T-helper 17 cell (primary cell): Measurements from ENCODE around the gene E2F2. TPM values are rescaled to one million over a fixed set of nuclear protein-coding genes. Genes with fewer than 3 reads are reported as not detected.

Experiments used
- ATAC-seq: fragments of 150-1000 bp; cut with Tn5 transposase; 2 replicates; pipeline ENCODE4 v1.10.0; 2021; ENCODE audit warnings: mild to moderate bottlenecking, moderate library complexity
- DNase-seq, 3 donors: peaks; one replicate each; pipeline versions ENCODE4 v3.0.0 to v3.0.0-alpha.2; 2020 to 2021
- H3K9me3 ChIP-seq: one replicate; pipeline ENCODE4 v1.7.0; 2013; ENCODE audit warnings: low read length, mild to moderate bottlenecking; ENCODE audit not compliant: control insufficient read depth, poor library complexity, severe bottlenecking
- H3K27ac Mint-ChIP-seq: one replicate; pipeline ENCODE4 v1.8.0; 2022; ENCODE audit warnings: mild to moderate bottlenecking, moderate library complexity, mixed read lengths
- H3K27me3 Mint-ChIP-seq: one replicate; pipeline ENCODE4 v1.8.0; 2022; ENCODE audit warnings: mixed read lengths
- H3K36me3 Mint-ChIP-seq: one replicate; pipeline ENCODE4 v1.8.0; 2022; ENCODE audit warnings: low read depth, mixed read lengths
- H3K4me1 Mint-ChIP-seq: one replicate; pipeline ENCODE4 v1.8.0; 2022; ENCODE audit warnings: mild to moderate bottlenecking, mixed read lengths
- H3K4me3 Mint-ChIP-seq: one replicate; pipeline ENCODE4 v1.8.0; 2022; ENCODE audit warnings: mild to moderate bottlenecking, moderate library complexity, mixed read lengths
- total RNA-seq, 4 donors: library from RNA in 2 of 4; stranded (reverse) in 2 of 4; gene quantifications; one replicate each; pipeline ENCODE4 v1.2.3 and lab custom pipeline; 2022 to 2026

Gene E2F2
- total RNA-seq, 2 donors from 2014 or later: 5.4 TPM

DNA sequence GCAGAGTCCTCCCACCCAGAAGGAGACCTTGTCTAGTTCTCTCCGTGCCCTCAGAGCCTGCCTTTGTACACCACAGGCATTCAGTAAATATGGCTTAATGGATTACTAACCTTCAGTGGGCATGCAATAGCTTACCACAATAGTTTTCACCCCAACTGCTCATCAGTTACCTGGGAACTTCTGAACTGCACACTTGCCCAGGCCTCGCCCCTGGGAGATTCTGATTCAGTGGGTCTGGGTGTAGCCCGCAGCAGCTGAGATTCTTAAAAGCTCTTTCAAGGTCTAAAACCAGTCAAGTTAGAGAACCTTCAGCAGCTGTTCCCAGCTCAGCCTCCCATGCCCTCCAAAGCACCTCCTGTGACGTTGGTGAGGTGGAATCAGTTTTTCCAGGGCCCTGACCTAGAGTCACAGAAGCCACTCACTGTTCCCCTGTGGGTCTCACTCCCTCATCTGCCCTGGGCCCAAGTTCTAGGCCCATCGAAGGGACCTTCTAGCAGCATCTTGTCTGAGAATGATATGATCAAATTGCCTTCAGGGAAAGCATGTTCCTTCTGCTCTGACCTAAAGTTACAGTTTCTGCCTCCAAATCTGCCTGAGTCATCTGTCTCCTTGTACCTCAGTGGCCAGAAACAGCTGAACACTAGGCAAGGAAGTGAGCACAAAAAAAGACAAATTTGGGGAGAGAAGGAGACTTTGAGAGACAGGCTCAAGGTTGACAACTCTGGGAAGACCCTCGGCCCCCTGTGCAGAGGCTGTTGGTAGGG lies 57.8 kb downstream of the E2F2 start:
- DNase-seq (no peak), ATAC-seq (no peak)
- H3K4me3 Mint-ChIP-seq: no peak overlapping the region
- no peaks in the 10 kb centered on the region for H3K9me3 ChIP-seq
- H3K27ac Mint-ChIP-seq: no peak overlapping the region
- H3K36me3 Mint-ChIP-seq: peaks cover 6% of the 10 kb centered on the region
- H3K27me3 Mint-ChIP-seq: peaks cover 12% of the 10 kb centered on the region
- peaks cover 4% of the 10 kb centered on the region for H3K4me1 Mint-ChIP-seq

DNA sequence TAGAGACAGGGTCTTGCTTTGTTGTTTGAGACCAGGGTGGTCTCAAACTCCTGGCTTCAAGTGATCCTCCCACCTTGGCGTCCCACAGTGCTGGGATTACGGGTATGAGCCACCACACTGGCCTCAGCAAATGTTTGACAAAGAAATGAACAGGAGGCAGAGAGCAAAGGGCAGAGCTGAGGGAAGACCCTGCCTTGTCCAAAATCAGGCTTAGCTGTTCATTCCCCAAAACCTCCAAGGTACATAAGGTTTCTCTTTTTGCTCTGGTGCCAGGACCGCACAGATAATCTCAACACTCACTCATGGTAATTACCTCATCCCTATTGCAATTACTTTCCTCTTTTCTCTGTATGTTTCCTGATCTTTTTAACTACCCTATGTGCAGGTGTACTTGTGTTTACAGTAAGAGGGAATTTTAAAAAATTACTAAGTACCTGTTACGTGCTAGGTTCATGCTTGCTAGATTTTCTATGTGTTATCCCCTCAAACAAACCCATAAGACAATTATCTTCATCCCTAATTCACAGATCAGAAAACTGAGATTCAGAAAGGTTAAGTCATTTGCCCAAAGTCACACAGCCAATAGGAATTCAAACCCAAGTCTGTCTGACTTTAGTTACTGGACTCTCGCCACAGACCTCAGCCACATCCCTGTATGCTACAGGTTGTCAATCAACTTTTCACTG lies 58.5 kb downstream of the E2F2 start:
- Mint-ChIP-seq H3K36me3 (peaks cover 6% of the 10 kb centered on the region), H3K4me3 (no peak overlapping the region), H3K27ac (no peak overlapping the region), H3K27me3 (peaks cover 12% of the 10 kb centered on the region), H3K4me1 (peaks cover 4% of the 10 kb centered on the region)
- H3K9me3 ChIP-seq: no peaks in the 10 kb centered on the region
- ATAC-seq (no peak), DNase-seq (no peak)

DNA sequence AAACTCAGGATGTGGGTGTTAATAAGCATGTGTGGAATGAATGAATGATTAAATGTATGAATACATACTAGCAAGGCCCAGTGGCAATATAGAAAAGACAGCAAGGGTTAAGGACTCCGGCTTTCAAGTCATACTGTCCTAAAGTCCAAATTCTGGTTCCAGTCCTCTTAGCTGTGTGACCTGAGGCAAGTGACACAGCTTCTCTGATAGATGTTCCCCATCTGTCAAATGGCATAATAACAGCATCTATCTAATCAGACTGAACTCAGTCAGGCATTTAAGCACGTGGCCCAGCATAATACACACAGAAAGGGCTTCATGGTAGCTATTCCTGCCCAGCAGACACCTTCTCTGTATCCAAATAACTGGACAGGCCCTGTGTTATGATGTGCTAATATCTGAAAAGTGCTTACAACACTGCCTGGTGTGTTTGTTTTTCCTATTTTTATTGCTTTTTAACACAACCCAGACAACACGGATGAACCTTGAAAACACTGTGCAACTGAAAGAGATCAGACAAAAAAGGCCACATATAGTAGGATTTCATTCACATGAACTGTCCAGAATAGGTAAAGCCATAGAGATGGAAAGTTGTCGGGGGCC lies 59.5 kb downstream of the E2F2 start:
- DNase-seq (no peak), ATAC-seq (no peak)
- Mint-ChIP-seq H3K4me1 (peaks cover 4% of the 10 kb centered on the region), H3K36me3 (peaks cover 5% of the 10 kb centered on the region), H3K4me3 (no peak overlapping the region), H3K27ac (no peak overlapping the region), H3K27me3 (peaks cover 10% of the 10 kb centered on the region)
- no peaks in the 10 kb centered on the region for H3K9me3 ChIP-seq

GRCh38 chr1:23470282-23471070 lies 60.6 kb downstream of the E2F2 start:
- no peak overlapping the region for H3K4me3 Mint-ChIP-seq
- peaks cover 10% of the 10 kb centered on the region for H3K27me3 Mint-ChIP-seq
- no peaks in the 10 kb centered on the region for H3K9me3 ChIP-seq
- ATAC-seq: no peak
- no peak overlapping the region for H3K27ac Mint-ChIP-seq
- peaks cover 4% of the 10 kb centered on the region for H3K4me1 Mint-ChIP-seq
- H3K36me3 Mint-ChIP-seq: peaks cover 2% of the 10 kb centered on the region
- DNase-seq: no peak

DNA sequence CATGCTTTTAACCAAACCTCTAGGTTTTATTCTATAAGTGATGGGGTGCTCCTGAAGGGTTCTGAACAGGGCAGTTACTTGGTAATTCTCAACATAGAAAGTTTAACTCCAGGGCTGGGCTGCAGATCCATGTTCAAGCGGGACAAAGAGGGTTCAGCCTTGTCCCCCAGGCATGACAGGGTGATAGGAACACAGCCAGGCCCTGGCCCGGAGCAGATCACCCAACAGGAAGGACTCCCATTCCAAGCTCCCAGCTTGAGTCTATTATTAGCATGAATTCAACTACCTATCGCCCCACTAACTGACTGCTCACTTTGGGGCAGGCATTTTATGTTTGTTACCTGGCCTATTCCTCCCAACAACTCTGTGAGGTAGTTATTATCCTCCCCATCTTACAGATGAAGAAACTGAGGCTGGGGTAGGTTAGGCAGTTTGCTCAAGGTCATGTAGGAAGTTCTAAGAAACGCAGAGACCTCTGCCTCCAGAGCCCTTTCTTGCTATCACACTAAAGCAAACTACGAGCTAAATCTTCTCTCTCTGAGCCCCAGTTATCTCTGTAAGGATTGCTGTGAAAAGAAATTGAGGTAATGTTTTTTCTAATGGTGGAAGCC lies 61.6 kb downstream of the E2F2 start:
- Mint-ChIP-seq H3K4me1 (peaks cover 4% of the 10 kb centered on the region), H3K36me3 (peaks cover 2% of the 10 kb centered on the region), H3K27ac (no peak overlapping the region), H3K4me3 (no peak overlapping the region), H3K27me3 (peaks cover 5% of the 10 kb centered on the region)
- H3K9me3 ChIP-seq: no peaks in the 10 kb centered on the region
- DNase-seq: no peak
- no peak for ATAC-seq

DNA sequence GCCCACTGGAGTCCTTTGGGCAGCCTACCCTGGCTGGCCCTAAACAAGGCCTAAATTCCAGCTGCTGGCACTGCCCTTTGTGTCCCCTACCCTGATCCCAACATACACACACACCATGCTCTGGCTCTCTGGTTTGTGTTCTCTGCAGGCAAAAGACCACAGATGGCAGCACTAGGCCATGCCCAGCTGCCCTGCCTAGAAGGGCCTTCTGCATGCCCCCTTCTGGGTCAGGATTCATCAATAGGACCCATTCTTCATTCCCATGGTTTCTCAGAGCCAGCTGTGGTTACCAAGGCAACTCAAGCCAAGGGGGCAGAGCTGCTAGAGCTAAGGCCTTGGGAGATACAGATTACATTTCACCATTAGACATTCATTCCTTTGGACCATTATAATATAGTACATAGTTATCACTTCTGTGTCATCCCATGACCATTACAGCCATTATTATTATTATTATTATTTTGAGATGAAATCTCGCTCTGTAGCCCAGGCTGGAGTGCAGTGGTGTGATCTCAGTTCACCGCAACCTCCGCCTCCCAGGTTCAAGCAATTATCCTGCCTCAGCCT lies 64.5 kb downstream of the E2F2 start:
- H3K4me3 Mint-ChIP-seq: no peak overlapping the region
- DNase-seq: no peak
- ATAC-seq: no peak
- H3K4me1 Mint-ChIP-seq: peaks cover 4% of the 10 kb centered on the region
- no peaks in the 10 kb centered on the region for H3K9me3 ChIP-seq
- H3K36me3 Mint-ChIP-seq: peaks cover 4% of the 10 kb centered on the region
- H3K27ac Mint-ChIP-seq: no peak overlapping the region
- peaks cover 12% of the 10 kb centered on the region for H3K27me3 Mint-ChIP-seq

GRCh38 chr1:23463286-23463685 lies 67.7 kb downstream of the E2F2 start:
- no peak for DNase-seq
- H3K27ac Mint-ChIP-seq: no peak overlapping the region
- H3K36me3 Mint-ChIP-seq: peaks cover 2% of the 10 kb centered on the region
- no peak overlapping the region for H3K4me3 Mint-ChIP-seq
- ATAC-seq: no peak
- peaks cover 18% of the 10 kb centered on the region for H3K27me3 Mint-ChIP-seq
- H3K4me1 Mint-ChIP-seq: peaks cover 4% of the 10 kb centered on the region
- H3K9me3 ChIP-seq: no peaks in the 10 kb centered on the region

DNA sequence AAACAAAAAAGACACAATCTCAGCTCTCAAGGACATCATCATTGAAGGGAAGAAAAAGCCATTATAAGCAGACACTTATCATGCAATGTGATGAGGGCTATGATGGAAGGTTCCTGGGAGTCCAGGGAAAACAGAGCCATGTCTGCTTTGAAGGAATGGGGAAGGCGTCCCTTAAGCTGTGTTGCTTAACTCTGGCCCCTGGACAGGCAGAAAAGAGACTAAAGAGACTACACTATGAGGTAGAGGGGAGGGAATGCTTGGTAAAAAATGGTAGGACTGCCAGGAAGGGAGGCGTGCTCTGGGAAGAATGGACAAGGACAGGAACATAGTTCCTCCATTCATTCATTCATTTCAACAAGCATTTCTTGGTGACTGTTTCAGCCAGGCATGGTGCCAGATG lies 68.3 kb downstream of the E2F2 start:
- H3K36me3 Mint-ChIP-seq: peaks cover 2% of the 10 kb centered on the region
- ATAC-seq: no peak

DNA sequence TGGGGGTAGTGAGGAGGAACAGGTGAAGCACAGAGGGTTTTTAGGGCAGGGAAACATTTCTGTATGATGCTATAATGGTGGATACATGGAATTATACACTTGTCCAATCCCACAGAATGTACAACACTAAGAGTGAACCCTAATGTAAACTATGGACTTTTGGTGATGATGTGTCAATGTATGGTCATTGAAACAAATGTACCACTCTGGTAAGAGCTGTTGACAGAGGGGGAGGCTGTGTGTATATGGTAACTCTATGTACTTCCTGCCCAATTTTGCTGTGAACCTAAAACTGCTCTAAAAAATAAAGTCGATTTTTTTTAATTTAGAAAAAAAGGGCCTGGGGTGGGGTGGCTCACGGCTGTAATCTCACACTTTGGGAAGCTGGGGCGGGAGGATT lies 70.0 kb downstream of the E2F2 start:
- H3K4me3 Mint-ChIP-seq: no peak overlapping the region
- H3K36me3 Mint-ChIP-seq: peaks cover 2% of the 10 kb centered on the region
- H3K27ac Mint-ChIP-seq: no peak overlapping the region
- ATAC-seq (no peak), DNase-seq (no peak)
- peaks cover 34% of the 10 kb centered on the region for H3K27me3 Mint-ChIP-seq
- peaks cover 11% of the 10 kb centered on the region for H3K4me1 Mint-ChIP-seq
- H3K9me3 ChIP-seq: no peaks in the 10 kb centered on the region

More for the DNA sequence above, 68.3 kb downstream of the E2F2 start:
- DNase-seq: no peak
- H3K4me3 Mint-ChIP-seq: no peak overlapping the region
- no peaks in the 10 kb centered on the region for H3K9me3 ChIP-seq
- H3K4me1 Mint-ChIP-seq: peaks cover 4% of the 10 kb centered on the region
- peaks cover 22% of the 10 kb centered on the region for H3K27me3 Mint-ChIP-seq
- H3K27ac Mint-ChIP-seq: peak overlapping the region; percentile 4

GRCh38 chr1:23460519-23460918 lies 70.5 kb downstream of the E2F2 start:
- H3K9me3 ChIP-seq: no peaks in the 10 kb centered on the region
- Mint-ChIP-seq H3K4me1 (peaks cover 12% of the 10 kb centered on the region), H3K4me3 (no peak overlapping the region), H3K27ac (no peak overlapping the region), H3K27me3 (peaks cover 35% of the 10 kb centered on the region), H3K36me3 (peaks cover 3% of the 10 kb centered on the region)
- no peak for ATAC-seq
- no peak for DNase-seq

DNA sequence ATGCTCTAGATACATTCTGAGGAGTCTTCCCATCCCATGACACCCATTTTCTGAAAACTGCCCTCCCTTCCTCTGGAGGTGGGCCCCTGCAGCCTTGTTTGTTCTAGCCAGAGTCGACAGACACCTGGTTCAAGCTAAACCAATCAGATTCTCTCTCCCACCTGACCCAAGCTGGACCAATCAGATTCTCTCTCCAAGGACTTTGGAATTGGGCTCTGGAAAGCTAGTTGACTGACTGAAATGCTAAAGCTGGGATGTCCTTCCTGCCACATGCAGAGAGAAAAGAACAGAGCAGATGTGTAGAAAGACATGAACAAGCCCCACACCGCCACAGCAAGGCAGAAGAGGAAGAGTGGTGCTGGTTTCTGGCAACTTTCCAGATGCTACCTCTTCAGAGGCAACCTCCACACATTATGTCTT lies 71.7 kb downstream of the E2F2 start:
- H3K4me1 Mint-ChIP-seq: peaks cover 18% of the 10 kb centered on the region

More for the DNA sequence above, 71.7 kb downstream of the E2F2 start:
- Mint-ChIP-seq H3K27me3 (peaks cover 42% of the 10 kb centered on the region), H3K27ac (no peak overlapping the region), H3K4me3 (no peak overlapping the region), H3K36me3 (peaks cover 4% of the 10 kb centered on the region)
- ATAC-seq (no peak), DNase-seq (no peak)
- no peaks in the 10 kb centered on the region for H3K9me3 ChIP-seq
